ENCODE data around the gene SUSD4.
"Not testable (repeated sequence)": the region's sequence is repeated elsewhere in the genome, so short reads cannot be mapped to it uniquely, and the experiment has no call there.

SUSD4 gene

DNA sequence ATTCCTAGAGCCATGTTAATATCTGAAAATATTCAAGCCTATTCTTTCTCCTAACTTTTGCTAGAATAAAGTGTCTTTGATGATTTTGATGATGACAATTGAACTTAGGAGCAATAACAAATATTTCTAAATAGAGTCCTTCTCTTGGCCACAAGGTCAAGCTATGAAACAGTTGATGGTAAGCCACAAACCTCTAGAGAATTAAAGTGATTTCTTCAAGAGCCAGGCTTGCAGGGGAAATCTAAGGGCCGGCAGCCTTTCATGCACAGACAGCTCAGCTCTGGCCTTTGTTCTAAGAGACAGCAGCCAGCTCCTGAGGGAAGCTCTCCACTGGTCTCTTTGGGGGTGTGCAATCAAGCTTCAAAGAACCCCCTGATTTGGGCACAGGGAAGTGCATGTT, 59.0 kb downstream of the SUSD4 start:
- no peak overlapping the region for H3K27ac ChIP-seq
- no peak for DNase-seq (ENCODE audit: low read depth, low spot score)

DNA sequence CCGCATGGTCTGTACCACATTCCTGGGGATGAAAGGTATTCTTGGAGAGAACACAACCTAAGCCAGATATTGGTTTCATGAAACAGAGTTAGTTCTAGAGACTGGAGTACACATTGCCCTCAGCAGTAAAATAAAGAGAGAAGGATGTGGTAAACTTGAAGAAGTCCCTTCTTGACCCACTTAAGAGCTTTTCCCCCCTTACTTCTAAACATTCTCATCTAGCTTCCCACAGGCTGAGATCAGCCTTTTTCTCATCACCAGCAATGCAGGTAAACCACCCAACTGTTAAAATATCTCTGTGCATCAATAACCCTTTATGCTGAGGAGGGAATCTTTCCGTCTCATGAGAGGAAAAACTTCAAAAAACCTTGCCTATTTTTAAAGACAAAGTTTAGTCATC, 62.6 kb downstream of the SUSD4 start:
- no peak overlapping the region for H3K27ac ChIP-seq

DNA sequence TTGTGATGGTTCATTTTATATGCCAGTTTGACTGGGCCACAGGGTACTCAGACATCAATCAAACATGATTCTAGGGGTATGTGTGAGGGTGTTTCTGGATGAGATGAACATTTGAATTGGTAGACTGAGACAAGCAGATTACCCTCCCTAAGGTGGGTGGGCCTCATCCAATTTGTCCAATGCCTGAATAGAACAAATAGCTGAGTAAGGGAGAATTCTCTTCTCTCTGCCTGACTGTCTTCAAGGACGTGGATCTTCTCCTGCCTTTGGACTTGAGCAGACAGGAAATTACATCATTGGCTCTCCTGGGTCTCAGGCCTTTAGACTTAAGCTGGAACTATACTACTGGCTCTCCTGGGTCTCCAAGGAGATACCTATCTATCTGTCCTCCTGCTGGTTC, 64.4 kb downstream of the SUSD4 start:
- no peak overlapping the region for H3K27ac ChIP-seq
- DNase-seq (ENCODE audit: low read depth, low spot score): no peak

More for the DNA sequence above, 62.6 kb downstream of the SUSD4 start:
- DNase-seq (ENCODE audit: low read depth, low spot score): no peak

DNA sequence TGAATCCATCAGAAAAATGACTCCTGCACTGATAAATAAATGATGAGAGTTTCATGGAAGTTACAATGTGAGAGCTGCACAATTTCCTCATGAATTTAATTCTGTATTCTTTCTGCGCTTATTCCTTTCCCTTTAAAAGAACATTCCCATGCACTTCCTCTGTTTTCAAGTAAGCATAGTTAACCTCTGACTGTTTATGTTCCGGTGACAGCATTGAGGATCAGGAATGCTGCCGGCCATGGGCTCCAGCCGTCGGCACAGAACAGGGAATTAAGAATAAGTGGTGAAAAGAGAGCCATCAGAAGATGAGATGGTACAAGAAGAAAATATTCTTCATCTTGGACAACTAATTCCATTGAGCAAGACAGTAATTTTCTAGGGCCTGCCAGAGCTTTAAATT, 65.3 kb downstream of the SUSD4 start:
- DNase-seq (ENCODE audit: low read depth, low spot score): no peak
- H3K27ac ChIP-seq: no peak overlapping the region

DNA sequence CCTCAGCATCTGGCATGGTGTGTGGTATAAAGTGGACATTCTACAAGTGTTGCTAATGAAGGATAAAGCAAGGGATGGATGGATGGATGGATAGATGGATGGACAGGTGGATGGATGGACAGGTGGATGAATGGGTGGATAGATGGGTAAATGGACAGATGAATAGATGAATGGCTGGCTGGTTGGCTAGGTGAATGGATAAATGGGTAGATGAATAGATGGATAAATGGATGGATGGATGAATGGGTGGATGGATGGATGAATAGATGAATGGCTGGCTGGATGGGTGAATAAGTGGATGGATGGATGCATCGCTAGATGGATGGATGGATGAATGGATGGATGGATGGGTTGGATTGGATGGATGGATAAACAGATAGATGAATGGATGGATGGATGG, 66.2 kb downstream of the SUSD4 start:
- H3K27ac ChIP-seq: no peak overlapping the region
- DNase-seq (ENCODE audit: low read depth, low spot score): no peak

DNA sequence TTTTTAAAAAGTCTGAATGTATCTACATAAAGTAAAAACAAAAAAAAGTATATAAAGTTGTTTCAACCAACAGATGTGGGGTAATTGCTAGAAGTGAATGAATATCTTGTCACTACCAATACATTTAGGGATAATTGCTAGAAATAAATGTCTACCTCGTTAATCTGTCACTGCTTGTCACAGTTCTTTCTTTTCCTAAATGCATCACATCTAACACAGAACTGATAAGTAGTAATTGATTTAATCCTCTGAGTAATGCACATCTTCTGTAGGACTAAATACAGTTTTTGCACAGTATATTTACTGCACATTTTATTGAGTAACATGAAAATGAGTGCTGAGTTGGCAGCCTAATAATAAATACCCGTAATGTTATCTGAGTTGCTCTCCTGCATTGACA, 72.2 kb downstream of the SUSD4 start:
- no peak for DNase-seq (ENCODE audit: low read depth, low spot score)
- no peak overlapping the region for H3K27ac ChIP-seq

DNA sequence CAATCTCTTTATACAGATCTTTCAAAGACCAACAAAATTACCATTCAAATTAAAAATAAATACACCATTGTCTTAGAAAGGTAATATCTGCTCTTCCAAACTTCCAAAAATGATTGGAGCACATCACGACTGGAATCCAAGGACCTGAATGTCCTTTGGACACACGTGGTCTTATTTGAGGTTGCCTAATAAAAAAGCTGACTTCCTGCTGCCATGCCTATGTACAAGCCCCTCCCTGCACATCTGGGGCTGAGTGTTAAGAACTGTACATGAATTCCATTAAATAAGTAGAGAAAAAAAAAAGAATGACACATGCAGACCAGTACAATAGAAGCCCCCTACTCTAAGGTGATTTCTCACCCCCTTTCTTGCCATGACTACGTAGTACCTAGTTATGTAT, 73.6 kb downstream of the SUSD4 start:
- no peak overlapping the region for H3K27ac ChIP-seq
- no peak for DNase-seq (ENCODE audit: low read depth, low spot score)

DNA sequence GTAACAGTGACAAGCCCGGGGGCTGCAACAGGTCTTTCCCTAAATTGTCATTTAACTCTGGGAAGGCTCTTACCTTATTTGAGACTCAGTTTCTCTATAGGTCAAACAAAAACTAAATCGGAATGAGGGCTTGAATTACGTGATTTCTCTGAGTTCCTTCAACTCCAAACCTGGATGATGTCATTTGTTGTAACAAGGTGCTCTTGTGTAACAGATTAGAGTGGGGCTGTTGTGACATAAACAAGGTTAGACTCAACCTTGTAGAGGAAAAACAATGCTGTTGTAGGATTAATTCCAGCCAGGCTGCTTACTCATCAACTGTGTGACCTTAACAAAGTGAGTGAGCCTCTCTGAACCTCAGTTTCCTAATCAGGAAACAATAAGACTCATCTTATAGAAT, 74.4 kb downstream of the SUSD4 start:
- peak; percentile 5 for DNase-seq (ENCODE audit: low read depth, low spot score)
- H3K27ac ChIP-seq: no peak overlapping the region

DNA sequence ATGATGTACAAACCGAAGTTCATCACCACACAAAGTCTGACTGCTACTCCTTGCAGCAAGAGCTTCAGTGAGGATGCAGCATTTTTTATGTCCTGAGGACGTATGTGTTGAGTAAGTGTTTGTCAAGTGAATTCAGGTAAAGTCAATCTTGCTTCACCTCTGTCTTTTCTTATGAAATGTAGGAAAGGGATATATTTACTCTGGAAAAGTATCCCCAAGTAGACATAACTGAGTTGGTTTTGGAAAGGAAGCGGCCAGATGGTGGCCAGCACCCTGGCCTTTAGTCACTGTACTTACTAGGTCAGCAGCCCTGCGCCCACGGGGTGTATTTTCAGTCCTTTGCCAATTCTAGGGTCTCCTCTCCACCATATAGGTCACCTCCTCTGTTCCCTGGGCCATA, 75.2 kb downstream of the SUSD4 start:
- DNase-seq (ENCODE audit: low read depth, low spot score): no peak
- H3K27ac ChIP-seq: no peak overlapping the region

DNA sequence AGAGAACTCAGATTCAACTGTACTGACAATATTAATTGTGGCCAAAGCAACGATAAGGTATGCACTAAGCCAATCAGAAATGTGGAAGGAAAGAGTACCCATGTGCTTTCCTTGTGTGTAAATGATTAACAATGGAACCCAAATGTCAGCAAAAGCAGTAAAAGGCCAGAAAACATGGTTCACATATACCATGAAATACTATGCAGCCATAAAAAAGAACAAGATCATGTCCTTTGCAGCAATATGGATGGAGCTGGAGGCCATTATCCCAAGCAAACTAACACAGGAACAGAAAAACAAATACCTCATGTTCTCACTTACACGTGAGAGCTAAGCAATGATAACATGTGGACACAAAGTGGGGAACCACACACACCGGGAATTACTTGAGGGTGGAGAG, 78.5 kb downstream of the SUSD4 start:
- H3K27ac ChIP-seq: no peak overlapping the region
- DNase-seq (ENCODE audit: low read depth, low spot score): no peak

DNA sequence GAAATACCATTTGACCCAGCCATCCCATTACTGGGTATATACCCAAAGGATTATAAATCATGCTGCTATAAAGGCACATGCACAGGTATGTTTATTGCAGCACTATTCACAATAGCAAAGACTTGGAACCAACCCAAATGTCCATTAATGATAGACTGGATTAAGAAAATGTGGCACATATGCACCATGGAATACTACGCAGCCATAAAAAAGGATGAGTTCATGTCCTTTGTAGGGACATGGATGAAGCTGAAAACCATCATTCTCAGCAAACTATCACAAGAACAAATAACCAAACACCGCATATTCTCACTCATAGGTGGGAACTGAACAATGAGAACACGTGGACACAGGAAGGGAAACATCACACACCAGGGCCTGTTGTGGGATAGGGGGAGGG, 80.3 kb downstream of the SUSD4 start:
- not testable (repeated sequence) for H3K27ac ChIP-seq; DNase-seq (ENCODE audit: low read depth, low spot score)

DNA sequence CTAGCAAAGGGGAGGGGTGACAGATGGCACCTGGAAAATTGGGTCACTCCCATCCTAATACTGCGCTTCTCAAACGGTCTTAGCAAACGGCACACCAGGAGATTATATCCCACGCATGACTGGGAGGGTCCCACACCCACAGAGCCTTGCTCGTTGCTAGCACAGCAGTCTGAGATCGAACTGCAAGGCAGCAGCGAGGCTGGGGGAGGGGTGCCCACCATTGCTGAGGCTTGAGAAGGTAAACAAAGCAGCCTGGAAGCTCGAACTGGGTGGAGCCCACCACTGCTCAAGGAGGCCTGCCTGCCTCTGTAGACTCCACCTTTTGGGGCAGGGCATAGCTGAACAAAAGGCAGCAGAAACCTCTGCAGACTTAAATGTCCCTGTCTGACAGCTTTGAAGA, 85.7 kb downstream of the SUSD4 start:
- not testable (repeated sequence) for H3K27ac ChIP-seq; DNase-seq (ENCODE audit: low read depth, low spot score)

DNA sequence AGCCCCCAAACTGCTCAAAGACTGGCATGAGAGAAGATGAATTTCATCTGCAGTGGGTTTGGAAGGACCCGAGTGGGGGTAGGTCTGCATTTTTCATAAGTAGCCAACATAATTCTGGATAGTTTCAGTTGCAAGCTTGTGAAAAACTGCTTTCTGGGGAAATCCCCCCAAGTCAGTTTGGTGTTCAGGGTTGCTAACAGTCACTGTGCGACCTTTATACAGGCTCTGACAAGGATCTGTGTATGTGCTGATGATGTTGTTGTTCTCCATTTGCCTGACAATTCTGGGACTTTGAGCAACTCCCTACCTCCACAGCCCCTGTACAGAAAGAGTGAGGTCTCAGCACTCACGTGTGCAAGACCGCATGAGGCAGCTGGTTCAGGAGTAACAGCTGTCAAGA, 87.9 kb downstream of the SUSD4 start:
- no peak for DNase-seq (ENCODE audit: low read depth, low spot score)
- no peak overlapping the region for H3K27ac ChIP-seq

DNA sequence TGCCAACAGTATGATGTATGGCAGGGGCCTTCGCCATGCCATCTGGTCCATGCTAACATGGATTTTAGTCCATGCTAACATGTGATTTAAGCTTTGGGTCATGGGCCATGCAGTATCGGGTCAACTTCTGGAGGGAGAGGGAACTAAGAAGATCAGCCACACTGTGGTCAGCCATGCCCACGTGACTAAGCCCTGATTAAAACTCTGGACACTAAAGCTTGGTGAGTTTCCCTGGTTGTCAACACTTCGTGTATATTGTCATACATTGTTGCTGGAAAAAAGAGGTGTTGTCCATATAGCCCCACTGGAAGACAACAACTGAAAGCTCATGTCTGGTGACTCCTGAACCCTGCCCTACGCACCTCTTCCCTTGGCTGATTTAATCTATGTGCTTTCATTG, 90.5 kb downstream of the SUSD4 start:
- no peak overlapping the region for H3K27ac ChIP-seq
- no peak for DNase-seq (ENCODE audit: low read depth, low spot score)

DNA sequence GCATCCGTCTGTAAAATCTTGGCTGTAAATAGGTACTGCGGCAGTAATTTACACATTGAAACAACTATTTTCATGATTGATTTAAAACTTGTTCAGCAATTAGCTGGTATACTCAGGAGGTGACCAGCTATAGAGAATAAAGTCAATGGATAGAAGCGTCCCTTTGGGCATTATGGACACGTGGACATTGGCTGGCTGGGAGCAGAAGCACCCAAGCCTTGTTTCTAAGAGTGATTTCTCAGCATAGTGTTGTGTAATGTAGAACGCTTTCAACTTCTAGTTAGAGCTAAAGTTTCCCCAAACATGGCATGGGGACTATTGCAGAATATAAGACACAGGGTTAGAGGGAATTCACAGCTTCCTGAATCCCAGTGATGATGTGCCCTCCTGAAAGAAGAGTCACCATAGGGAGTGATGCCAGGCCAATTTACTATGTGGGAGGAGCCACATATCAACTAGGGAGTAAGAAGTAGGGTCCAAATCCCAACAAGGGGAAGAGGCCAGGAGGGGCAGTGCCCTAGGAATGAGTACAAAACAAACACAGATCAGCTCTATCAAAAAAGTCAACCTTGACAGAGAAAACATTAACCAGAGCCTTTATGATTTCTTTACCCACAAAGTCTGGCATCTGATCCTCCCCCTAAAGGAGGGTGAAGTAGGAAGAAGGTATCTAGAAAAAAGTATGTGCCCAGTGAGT, 92.7 kb downstream of the SUSD4 start:
- no peak for DNase-seq (ENCODE audit: low read depth, low spot score)
- H3K27ac ChIP-seq: no peak overlapping the region

DNA sequence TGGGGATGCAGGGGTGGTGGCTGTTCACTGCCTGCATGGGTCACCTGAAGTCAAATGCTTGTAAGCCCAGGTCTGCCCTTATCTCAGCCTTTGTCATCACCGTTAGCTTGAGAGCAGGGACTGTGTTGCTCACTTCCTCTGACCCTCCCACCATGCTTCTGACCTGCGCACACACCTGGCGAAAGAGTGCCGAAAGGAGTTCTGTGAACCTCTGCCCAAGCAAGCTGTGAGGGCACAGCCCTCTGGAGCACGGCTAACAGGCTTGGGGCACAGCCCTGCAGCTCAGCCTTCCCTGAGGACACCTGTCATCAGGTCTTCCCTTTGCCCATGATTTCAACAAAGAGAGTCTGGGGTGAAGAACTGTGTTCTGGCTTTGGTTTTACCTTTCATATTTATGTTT, 93.8 kb downstream of the SUSD4 start:
- H3K27ac ChIP-seq: no peak overlapping the region
- DNase-seq (ENCODE audit: low read depth, low spot score): no peak

DNA sequence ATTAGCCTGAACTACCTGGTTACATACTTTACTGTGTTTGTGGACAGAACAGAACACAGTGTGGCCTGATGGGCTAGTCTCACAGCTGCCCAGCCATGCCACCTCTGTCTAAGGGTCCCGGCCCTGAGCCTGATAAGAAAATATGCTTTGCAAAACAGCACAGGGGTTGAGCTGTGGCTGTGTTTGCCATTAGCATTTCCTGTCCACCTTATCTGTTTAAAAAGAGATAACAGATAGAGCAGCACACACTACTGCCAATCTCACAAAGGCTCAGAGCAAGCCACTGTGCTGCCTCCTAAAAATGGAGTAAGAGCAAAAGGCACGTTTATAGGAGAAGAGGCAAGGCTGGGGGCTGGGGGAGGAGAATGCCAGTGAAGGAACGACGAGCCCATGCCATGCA, 95.0 kb downstream of the SUSD4 start:
- H3K27ac ChIP-seq: no peak overlapping the region
- DNase-seq (ENCODE audit: low read depth, low spot score): no peak

DNA sequence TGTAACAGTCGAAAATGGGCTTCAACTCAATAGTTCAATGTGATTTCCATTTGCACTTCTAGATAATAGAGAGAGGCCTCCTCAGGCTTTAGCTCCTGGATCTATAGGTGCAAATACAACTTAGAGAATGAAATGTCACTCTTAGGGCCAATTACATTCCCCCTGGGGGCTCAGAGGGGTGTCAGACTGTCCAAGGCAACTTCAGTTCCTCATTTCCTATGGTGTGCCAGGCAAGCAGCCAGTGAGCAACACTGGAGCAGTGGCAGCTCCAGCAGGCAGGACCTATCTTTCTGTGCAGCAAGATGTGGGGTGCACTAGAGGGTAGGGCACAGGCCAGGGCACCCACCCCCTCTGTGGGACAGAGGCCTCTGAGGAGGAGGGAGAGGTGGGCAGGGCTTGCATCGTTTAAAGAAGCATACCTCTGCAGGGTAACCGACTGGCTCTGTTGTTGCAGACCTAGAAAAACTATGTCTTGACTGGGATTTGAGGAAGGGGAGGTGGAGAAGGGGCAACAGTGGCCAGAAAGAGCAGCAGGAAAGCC, 97.3 kb downstream of the SUSD4 start:
- H3K27ac ChIP-seq: no peak overlapping the region
- no peak for DNase-seq (ENCODE audit: low read depth, low spot score)

DNA sequence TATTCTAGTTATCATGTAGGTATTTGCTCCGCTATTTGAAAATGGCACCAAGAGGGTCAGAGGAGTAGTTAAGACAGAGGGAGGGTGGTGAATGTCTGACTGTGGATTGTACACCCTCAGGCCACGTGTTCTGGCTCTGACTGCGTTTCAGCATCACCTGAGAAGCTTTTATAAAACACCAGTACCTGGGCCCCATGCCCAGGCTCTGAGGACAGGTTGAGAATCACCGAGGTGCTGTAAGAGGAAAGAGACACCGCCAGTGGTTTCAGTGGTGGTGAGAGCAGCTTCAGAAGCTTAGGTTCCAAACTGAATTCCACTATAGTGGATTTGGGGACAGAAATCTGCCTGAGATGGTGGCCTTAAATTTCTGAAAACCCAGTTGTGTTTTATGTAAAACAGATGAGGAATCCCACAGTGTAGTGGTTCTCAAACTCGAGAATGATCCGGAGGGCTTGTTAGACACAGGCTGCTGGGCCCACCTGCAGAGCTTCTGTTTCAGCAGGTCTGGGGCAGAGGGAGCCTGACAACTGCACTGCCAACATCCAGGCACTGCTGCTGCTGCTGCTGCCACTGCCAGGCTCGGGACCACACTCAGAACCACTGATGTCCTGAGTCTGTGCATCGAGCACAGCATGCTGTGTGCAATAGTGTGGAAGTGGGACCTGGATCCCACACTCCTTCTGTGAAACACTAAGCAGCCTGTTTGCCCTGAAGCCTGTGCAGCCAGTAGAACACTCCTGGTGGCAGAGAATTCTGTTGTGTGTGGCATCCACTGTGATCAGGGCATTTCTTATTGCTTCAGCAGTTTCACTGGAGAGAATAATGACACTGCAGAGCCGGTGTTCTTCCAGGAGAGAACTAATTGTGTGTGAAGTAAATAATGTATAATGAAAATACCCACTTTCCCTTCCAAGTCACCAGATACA, 98.7 kb downstream of the SUSD4 start:
- DNase-seq (ENCODE audit: low read depth, low spot score): no peak
- no peak overlapping the region for H3K27ac ChIP-seq

DNA sequence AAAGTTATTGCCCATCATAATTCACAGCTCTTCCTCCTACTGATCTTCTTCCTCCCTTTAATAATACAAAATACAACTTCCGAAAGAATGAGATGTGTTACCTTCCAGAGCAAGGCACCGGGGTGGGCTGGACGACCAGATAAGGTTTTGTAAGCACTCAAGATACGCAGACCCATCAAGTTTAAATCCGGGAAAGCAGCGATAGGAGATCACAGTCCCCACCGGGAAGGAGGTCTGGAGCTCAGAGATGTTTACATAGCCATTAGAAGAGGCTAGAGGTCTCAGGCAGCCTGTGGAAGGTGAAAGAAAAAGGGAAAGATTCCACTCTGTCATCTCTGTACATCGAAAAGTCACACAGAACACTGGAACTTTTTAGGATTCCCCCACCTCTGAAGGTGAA, 99.4 kb downstream of the SUSD4 start:
- H3K27ac ChIP-seq: no peak overlapping the region
- no peak for DNase-seq (ENCODE audit: low read depth, low spot score)

DNA sequence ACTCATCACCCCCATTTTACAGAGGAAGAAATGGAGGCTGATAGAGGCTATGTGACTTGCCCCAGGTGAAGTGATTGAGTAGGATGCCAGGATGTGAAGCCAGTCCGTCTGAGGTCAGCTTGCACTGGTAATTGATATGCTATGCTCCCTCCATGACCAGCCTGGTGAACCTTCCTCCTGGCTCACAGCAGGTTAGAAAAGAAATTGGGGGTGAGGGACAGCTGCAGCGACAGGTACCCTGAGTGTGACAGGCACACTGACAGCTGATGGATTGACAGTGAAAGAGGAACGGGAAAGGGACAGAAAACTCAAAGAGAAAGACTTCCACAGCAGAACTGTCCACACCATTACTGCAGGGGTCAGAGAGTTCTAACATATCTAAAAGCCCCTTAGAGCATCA, 102.1 kb downstream of the SUSD4 start:
- no peak for DNase-seq (ENCODE audit: low read depth, low spot score)
- no peak overlapping the region for H3K27ac ChIP-seq

All from epithelial cell of prostate (primary cell).